Stimulated activated CD8-positive, alpha-beta memory T cell treated with anti-CD3 and anti-CD28 coated beads, Interleukin-15, amount 100 ng/mL, for 24 hours (primary cell): Measurements from ENCODE around the gene TECPR1.

Source experiments
- DNase-seq: peaks from one replicate; pipeline ENCODE4 v3.0.0-alpha.2; 2020; ENCODE audit warnings: low read depth

Gene TECPR1

DNA sequence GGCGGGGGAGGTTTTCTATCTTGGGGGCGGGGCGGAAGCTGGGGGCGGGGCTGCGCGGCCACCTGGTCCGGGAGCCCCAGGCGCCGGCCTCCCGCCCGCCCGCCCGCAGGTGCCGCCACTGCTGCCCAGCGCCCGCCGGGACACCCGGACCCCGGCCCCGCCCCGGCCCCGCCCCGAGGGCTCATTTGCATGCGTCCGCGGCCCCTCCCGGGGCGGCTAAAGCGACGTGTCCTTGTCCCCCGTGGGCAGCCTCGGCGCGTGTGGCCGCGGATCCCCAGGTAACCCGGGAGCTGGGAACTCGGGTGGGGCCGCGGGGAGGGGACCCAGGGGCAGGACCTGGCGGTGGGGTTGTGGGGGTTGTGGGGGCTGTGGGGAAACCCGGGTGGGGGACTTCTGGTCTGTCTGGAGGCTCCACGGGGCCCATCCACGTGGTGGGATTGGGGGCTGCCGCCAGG is 40.8 kb downstream of the TECPR1 start, which contains the start of gene BHLHA15:
Gene BHLHA15 (plus strand): TSS at position 219 of the 455 bp plus-strand sequence. CDS start 871 bp downstream, outside the sequence.
- no peak for DNase-seq

DNA sequence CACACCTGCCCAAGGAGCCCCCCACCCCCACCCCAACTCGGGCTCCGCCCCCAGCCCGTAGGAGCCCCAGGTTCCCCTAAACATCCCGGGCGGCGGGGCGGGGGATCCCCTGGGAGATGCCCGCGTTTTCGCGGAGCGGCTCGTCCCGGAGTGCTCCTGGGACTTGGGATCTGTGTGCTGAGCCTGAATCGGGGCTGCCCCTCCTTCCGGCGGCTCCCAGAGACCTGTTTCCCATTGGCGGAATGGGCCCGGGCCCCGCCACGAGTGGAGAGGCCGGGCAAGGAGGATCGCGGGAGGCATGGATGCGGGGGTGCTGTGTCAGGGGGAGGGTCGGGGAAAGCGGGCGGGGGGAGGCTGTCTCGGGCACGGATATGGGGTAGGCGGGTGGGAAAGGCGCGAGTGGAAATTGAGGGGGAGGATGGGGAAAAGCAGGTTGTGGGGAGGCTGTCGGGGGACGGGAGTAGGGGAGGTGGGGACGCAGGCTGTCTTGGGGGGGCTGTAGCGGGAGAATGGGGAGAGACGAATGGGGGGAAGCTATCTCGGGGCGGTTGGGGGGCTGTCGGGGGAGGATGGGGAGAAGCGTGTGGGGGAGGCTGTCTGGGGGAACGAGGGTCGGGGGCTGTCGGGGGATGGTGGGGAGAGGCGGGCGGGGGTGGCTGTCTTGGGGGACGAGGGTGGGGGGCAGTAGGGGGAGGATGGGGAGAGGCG is 41.4 kb downstream of the TECPR1 start:
- DNase-seq, result no peak

DNA sequence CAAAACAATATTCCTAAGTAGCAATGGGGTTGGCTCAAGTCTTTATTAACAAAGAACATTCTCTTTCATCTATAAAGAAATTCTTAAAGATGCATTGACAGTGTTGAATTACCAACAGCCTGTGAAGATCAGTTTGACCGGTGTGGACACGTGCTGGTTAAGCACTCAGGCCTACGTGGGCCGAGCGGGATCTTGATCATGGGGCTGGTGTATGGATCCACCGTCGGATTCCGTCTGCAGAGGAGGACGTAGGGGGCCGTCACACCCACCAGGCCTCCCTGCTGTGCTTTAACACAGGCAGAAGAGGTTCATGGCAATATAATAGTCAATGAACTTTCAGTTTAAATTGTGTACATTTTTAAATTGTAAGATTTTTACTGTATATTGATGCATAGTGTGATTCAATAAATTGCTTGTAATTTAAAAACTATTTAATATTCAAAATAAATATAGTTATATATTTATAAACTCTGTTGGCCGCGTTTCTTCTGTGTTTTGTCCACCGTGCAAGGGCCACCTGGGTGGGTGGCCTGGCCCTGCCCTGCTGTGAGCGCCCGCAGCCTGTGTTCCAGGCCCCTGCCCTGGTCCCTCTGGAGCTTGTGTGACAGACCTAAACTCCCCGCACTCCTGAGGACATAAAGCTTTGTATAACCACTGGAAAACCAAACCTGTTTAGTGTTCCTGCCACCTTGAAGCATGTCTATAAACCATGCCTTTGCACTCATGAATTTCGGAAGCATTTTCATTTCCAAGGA is 42.7 kb downstream of the TECPR1 start:
- no peak for DNase-seq

DNA sequence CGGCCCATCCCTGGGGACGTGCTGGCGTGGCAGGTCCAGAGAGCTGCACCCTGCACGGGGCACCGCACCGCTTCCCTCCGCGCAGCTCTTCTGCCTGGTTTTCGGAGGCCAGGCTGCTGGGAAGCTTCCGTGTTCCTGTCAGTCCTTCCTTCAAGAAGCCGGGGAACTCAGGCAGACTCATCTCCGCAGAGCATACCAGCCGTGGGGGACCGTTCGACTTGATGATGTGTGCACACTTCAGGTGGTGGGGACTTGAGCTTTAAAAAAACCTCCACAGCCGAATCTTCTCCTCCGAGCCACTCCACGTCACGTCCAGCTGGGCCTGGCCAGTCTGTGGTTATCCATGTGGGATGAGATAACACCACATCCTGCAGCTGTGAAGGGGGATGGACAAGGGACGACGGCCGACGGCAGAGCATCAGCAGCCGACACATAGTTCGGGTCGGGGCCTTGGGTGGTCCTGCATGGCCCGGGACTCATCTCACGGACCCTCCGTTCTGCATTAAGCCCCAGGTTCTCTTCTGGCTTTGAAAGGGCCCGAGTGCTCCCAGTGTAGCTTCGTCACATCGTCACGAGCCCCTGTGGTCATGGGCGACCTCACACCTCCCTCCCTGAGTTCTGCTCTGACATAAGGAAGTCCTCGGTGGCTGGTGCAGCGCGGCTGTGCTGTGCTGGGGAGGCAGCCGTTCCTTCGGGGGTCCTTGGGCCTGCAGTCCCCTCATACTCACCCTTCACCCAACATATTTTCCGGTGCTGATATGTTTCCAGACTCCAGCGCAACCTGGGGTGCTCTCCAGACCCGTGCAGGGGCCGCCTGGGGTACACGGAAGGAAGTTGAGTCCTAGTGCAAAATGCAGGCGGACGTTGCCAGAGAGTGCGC is 45.3 kb downstream of the TECPR1 start:
- DNase-seq, result no peak

DNA sequence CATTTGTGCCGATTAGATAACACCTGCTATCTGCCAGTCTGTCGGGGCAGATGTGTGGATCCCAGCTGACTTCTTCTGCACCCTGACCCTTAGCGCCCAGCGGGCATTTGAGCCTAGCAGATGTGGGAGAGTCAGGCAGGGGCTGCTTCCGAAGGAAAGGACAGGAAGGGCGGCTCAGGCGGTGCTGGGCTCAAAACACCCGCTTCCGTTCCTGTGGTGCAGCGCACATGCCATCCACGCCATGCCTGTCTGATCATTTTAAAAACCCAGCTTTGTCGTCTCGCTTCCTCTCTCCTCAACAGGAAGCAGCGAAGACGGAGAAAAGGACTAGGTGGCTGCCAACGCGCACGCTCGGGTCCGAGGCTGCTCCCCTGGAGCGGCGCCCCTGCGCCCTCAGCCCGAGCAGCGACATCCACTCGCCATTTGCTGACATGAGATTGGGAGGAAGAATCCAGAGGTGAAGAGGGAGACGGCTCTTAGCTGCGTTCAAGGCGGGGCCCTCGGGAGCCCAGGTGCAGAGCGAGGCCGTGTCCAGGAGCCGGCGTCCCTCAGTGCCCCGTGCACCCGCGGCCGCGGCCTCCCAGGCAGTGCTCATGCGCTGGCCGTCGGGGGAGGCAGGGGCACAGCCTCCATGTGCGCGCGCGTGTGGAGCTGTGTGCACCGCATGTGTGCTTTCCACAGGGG is 46.7 kb downstream of the TECPR1 start:
- no peak for DNase-seq

DNA sequence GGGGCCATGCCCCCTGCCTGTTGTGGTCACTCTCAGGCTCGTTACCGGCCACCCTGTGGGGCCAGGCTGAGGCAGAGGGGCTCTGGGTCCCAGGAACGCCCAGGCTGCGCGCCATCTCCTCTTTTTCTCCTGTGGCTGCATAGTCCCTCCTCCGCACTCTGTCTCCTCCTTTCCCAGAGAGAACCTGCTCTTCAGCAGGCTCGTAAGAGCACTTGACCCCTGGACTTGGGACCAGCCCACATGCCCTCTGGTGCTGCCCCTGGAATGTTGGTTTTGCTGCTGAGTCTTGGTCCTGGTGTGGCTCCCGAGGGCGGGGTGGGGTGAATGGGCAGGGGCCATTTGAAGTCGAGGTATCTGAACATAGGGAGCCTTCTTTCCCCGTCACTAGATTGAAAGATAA is 47.4 kb downstream of the TECPR1 start:
- no peak for DNase-seq

DNA sequence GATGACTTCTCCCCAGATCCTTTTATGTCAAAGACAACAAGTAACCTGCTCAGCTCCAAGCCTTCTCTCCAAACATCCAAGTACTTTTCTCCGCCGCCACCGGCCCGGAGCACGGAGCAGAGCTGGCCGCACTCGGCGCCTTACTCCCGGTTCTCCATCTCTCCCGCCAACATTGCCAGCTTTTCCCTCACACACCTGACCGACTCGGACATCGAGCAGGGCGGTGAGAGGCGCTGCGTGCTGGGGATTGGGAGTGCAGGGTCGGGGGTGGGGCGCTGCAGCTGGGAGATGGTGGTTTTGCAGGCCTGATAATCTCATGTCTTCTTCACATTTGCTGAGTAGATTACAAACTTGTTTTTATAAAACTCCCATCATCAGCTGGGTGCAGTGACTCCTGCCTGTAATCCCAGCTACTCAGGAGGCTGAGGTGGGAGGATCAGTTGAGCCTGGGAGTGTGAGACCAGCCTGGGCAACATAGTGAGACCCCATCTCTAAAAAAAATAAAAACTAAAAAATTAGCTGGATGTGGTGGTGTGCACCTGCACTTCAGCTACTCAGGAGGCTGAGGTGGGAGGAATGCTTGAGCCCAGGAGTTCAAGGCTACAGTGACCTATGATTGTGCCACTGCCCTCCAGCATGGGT is 47.9 kb downstream of the TECPR1 start:
- DNase-seq, result no peak

DNA sequence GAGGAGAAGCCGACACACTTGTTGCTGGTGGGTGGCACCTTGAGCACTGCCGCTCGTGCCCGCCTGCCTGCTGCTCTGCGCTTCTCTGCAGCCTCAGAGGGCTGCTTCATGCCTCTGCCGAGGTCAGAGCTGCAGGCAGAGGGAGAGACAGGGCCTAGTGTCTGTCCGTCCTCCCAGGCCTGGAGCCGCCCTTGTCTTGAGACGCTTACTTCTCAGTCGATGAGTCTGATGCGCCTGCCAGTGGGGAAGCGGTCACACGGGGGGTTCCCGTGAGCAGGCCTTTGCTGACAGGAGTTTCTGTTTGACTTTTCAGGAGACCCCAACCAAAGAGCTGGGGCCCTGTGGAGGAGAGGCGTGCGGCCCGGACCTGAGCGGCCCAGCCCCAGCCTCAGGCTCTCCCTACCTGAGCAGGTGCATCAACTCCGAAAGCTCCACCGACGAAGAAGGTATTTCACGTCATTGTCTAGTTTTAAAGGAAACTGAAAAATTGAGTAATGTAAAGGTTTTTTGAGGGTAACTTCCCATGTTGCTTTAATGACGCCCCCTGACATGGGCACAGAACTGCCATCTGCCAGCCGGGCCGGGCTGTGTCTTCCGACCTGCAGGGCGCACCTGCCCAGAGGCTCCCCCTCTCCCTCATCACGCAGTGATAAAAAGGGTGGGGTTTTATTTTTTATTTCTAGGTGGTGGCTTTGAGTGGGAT is 48.6 kb downstream of the TECPR1 start:
- DNase-seq, result no peak

DNA sequence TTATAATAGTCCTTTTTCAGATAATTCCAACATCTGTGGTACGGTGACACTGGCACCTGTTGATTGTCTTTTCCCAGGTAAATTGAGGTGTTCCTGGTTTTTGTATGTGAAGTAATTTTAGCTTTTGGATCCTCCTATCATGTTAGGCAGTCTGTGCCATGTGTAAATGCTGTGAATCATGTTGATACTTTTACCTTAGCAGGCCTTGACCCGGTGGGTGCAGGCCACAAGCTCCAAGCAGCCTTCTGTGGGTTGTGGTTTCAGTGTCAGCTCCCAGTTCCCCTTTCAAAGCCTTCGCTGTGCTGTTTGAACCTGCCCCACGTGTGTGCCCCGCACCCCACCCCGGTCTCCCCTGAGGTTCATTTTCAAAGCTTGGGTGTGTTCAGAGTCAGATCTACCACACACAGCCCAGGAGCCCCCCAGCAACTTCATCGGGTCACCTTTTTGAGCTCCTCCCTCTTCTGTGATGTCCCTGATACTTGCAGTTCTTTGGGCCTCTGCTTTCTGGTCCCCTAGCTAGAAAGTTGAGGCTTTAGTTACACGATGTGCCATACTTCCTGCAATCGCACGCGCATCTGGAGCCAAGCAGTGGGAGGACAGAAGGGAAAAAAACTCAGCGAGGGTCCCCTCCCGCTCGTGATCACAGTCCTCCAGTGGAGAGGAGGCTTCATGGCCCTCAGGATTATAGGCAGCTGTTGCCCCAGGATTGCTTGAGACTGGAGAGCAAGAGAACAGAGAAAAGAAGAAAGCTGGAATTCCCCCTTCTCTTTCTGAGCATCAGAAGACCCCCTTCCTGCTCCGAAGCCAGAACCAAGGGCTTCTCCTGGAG is 49.5 kb downstream of the TECPR1 start:
- no peak for DNase-seq

DNA sequence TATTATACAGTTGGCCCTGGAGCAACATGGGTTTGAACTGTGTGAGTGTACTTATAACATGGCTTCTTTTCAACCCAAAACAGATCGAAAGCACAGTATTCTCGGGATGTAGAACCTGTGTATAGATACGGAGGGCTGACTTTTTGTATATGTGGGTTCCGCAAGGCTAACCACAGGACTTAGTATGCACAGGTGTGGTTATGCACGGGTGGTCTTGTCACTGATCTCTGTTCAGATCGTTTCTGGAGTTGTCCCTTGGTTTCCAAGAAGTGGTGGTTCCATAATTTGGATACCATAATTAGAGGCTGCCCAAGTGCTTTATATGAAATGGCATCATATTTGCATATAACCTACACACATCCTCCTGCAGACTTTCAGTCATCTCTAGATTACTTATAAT is 51.7 kb downstream of the TECPR1 start:
- no peak for DNase-seq

DNA sequence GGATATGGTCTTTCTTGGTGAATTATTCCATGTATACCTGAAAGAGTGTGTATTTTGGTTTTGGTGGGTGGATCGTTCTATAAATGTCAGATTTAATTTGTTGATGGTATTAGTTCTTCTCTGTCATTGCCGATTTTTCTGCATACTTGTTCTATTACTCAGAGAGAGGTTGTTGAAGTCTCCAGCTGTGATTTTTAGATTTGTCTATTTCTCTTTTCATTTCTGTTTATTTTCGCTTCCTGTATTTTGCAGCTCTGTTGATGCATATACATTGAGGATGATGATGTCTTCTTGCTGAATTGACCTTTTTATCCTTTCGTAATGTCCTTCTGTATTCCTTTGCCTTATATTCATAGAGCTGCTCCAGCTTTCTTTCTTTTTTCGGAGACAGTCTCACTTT is 52.9 kb downstream of the TECPR1 start:
- DNase-seq, result no peak

DNA sequence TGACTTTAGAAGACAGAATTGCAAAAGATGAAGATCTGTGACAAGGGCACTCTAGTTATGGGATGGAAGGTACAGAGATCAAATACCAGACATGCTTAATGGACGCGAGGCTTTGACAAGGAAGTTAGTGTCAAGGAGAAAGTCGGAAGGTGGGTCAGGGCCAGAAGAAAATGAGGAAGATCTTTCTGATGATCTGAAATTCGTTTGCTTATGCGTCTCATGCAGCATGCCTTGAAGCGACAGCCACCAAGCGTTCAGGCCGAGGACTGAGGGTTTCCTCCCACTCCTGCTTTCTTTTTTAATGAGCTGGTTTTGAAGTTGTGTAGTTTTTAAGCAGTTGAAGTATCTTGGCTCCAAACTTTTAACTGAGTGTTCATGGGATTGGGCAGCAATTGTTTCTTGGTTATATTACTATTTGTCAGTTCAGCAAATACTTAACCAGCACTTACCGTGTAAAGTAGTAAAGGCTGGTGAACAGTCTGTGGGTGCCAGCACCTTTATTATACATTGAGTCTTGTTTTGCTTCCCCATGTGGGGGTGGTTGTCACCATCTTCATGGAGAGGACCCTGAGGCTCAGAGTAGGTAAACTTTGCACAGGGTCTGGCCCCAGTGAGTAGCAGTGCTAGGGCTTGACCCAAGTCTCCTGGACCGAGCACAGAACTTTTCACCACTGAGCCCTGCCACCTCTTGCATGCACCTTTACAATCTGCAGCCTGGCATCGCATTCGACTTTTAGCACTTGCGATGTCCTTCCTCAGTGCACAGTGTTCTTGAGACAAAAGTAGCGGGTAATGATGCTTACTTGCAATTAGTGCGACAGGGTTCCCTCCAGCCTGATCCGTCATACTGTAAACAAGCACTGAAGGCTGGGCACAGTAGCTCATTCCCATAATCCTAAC is 55.1 kb downstream of the TECPR1 start:
- no peak for DNase-seq

DNA sequence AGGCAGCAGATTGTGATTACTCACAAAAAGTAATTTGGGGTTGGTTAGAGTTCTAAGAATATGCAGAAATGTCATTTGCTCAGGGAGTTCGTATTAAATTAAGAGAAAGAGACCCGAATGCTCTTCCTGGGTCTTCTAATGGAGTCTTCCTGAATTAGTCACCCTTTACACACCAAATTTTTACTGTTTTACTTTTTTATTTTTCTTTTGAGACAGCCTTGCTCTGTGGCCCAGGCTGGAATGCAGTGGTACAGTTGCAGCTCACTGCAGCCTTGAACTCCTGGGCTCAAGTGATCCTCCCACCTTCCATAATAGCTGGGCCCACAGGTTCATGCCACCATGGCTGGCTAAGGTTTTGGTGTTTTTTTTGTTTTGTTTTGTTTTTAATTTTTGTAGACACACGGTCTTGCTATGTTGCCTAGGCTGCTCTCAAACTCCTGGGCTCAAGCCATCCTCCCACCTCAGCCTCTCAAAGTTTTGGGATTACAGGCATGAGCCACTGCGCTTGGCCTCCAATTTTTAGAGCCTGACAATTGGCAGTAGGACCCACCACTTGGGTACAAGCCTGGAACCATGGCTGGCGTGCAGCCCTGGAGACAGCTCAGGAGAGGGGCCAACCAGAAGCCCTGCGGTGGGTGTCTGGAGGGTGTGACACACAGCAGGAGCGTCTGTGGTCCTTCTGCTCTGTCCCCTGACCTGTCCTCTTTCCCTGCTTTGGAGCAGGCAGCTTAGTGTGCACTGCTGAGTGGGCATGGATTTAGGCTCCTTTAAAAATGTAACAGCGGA is 57.2 kb downstream of the TECPR1 start:
- DNase-seq, result no peak

DNA sequence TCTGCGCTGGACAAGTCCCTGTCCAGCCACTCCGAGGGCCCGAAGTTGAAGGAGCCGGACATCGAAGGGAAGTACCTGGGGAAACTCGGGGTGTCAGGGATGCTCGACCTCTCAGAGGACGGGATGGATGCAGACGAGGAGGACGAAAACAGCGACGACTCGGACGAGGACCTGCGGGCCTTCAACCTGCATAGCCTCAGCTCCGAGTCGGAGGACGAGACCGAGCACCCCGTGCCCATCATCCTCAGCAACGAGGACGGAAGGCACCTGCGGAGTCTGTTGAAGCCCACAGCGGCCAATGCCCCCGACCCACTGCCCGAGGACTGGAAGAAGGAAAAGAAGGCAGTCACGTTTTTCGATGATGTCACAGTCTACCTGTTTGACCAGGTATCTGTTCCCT is 57.8 kb downstream of the TECPR1 start:
- no peak for DNase-seq

DNA sequence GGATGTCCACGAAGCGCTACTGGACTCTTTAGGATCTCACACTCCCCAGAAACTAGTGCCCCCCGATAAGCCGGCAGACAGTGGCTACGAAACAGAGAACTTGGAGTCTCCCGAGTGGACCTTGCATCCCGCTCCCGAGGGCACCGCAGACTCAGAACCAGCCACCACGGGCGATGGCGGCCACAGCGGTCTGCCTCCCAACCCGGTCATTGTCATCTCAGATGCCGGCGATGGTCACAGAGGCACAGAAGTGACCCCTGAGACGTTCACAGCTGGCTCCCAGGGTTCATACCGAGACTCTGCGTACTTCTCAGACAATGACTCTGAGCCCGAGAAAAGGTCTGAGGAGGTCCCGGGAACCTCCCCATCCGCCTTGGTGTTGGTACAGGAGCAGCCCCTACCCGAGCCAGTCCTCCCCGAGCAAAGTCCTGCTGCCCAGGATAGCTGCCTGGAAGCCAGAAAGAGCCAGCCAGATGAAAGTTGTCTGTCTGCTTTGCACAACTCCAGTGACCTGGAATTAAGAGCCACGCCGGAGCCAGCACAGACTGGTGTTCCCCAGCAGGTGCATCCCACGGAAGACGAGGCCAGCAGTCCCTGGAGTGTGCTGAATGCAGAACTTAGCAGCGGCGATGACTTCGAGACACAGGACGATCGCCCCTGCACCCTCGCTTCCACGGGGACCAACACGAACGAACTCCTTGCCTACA is 58.4 kb downstream of the TECPR1 start:
- DNase-seq, result no peak

DNA sequence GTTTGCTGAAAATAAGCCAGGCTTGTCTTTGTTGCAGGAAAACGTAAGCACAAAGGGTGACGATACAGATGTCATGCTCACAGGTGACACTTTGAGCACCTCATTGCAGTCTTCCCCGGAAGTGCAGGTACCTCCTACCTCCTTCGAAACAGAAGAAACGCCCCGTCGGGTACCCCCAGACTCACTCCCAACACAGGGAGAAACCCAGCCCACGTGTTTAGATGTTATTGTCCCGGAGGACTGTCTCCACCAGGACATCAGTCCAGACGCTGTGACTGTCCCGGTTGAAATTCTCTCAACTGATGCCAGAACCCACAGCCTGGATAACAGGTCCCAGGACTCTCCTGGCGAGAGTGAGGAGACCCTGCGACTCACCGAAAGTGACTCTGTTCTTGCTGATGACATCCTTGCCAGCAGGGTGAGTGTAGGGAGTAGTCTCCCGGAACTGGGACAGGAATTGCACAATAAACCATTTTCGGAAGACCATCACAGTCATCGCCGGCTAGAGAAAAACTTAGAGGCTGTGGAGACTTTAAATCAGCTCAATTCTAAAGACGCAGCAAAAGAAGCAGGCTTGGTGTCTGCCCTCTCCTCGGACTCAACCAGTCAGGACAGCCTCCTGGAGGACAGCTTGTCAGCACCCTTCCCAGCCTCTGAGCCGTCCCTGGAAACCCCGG is 59.1 kb downstream of the TECPR1 start:
- no peak for DNase-seq
